ENCODE measurements around the gene MARCKS. TPM values are rescaled to one million over a fixed set of nuclear protein-coding genes. Genes with fewer than 3 reads are reported as not detected.

The MARCKS gene
- polyA plus RNA-seq, 2 of the 4 experiments (the other 2 are of a cell fraction): 21.2 to 39.4 TPM

GRCh38 chr6:113858480-113859348 lies 1.6 kb downstream of the MARCKS start (continued):
- TF ChIP-seq BHLHE40 (IDR thresholded peaks at IDR 0.05; ENCODE audit: low read depth, low read length) (no peak), CHD4 (IDR thresholded peaks at IDR 0.05; ENCODE audit: borderline replicate concordance) (no peak), JUN (IDR thresholded peaks at IDR 0.05) (peak in 1 of 2 experiments; percentile 66; a peak in 2 of 5 replicates), SREBF2 (IDR thresholded peaks at IDR 0.05) (no peak), SMC3 (IDR thresholded peaks at IDR 0.05) (peak; percentile 92)

DNA sequence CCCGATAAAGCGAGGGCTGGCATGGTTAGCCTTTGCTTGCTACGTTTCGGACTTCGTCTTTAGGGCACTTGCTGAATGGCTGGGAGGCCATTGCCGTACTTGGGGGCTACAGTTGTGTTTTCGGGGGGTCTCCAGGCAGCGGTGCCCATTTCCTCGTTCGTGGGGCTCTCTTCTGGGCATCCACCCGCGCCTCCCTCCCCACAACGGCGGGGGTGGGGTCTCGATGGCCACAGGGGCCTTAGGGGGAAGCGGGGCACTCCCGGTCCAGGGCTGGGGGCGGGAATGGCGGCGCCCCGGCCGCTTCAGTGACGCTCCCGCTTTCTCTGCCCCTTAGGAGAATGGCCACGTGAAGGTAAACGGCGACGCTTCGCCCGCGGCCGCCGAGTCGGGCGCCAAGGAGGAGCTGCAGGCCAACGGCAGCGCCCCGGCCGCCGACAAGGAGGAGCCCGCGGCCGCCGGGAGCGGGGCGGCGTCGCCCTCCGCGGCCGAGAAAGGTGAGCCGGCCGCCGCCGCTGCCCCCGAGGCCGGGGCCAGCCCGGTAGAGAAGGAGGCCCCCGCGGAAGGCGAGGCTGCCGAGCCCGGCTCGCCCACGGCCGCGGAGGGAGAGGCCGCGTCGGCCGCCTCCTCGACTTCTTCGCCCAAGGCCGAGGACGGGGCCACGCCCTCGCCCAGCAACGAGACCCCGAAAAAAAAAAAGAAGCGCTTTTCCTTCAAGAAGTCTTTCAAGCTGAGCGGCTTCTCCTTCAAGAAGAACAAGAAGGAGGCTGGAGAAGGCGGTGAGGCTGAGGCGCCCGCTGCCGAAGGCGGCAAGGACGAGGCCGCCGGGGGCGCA lies 2.4 kb downstream of the MARCKS start:
- Histone ChIP-seq H3K9me3 (no peaks in the 10 kb centered on the region), H3K27ac (peak overlapping the region; percentile 95 to 99), H3K4me1 (peaks cover 12% of the 10 kb centered on the region; the same call in 2 of the 3 replicates), H3K4me2 (peak overlapping the region; percentile 90), H3K4me3 (peak overlapping the region; percentile 98)
- TF ChIP-seq MAX (IDR thresholded peaks at IDR 0.05): peak; percentile 70
- no peak for TF ChIP-seq PBX3 (IDR thresholded peaks at IDR 0.05)
- TF ChIP-seq GATA3 (IDR thresholded peaks at IDR 0.05; ENCODE audit: borderline replicate concordance): no peak
- peak; percentile 80 for TF ChIP-seq E2F6 (IDR thresholded peaks at IDR 0.05; ENCODE audit: borderline replicate concordance, low read depth)
- TF ChIP-seq KDM5A (IDR thresholded peaks at IDR 0.05): peak; percentile 42; the same call in 1 of the 2 replicates
- CTCF ChIA-PET: interaction anchor here (0.6 to 2.6 kb wide), 54 partner anchors 10 to 1274 kb away, joined by 3 to 16 read pairs (median 4); no protein-coding TSS in a partner anchor
- ATAC-seq: peak; percentile 1 to 6; a peak in 4 of 6 replicates
- POLR2A ChIA-PET: interaction anchor here (0.8 to 3.0 kb wide), 11 partner anchors 41 to 739 kb away, joined by 3 to 14 read pairs (median 5); no protein-coding TSS in a partner anchor
- WGBS (ENCODE audit: missing lambda C conversion rate): 50% methylated on average over 14 of the region's 90 CpGs
- no peak for FAIRE-seq
- peak in 1 of 2 experiments; percentile 33 for DNase-seq (ENCODE audit: low read depth in 1 of 2, low spot score in 1 of 2)

DNA sequence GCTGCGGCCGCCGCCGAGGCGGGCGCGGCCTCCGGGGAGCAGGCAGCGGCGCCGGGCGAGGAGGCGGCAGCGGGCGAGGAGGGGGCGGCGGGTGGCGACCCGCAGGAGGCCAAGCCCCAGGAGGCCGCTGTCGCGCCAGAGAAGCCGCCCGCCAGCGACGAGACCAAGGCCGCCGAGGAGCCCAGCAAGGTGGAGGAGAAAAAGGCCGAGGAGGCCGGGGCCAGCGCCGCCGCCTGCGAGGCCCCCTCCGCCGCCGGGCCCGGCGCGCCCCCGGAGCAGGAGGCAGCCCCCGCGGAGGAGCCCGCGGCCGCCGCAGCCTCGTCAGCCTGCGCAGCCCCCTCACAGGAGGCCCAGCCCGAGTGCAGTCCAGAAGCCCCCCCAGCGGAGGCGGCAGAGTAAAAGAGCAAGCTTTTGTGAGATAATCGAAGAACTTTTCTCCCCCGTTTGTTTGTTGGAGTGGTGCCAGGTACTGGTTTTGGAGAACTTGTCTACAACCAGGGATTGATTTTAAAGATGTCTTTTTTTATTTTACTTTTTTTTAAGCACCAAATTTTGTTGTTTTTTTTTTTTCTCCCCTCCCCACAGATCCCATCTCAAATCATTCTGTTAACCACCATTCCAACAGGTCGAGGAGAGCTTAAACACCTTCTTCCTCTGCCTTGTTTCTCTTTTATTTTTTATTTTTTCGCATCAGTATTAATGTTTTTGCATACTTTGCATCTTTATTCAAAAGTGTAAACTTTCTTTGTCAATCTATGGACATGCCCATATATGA lies 3.2 kb downstream of the MARCKS start:
- TF ChIP-seq POLR2AphosphoS2 (conservative IDR thresholded peaks at IDR 0.05; ENCODE audit: low read length) (no peak), SREBF2 (IDR thresholded peaks at IDR 0.05) (no peak), RCOR1 (IDR thresholded peaks at IDR 0.05; ENCODE audit: low read depth, low read length) (no peak), CEBPB (IDR thresholded peaks at IDR 0.05) (no peak), HOXA7 (CRISPR knock-in tag; IDR thresholded peaks at IDR 0.05) (no peak), FOSB (CRISPR knock-in tag; IDR thresholded peaks at IDR 0.05) (no peak), MYC (IDR thresholded peaks at IDR 0.05; ENCODE audit: borderline replicate concordance, low read length) (no peak), HOXB5 (CRISPR knock-in tag; IDR thresholded peaks at IDR 0.05) (no peak), ESRRA (IDR thresholded peaks at IDR 0.05; ENCODE audit: borderline replicate concordance, low read length) (no peak), NFE2L2 (conservative IDR thresholded peaks at IDR 0.05; ENCODE audit: low read length) (no peak), HES2 (IDR thresholded peaks at IDR 0.05) (no peak), FOXS1 (CRISPR knock-in tag; IDR thresholded peaks at IDR 0.05) (no peak), TFCP2L1 (CRISPR knock-in tag; IDR thresholded peaks at IDR 0.05) (no peak), EHMT2 (IDR thresholded peaks at IDR 0.05; ENCODE audit: low read depth) (no peak), RAD21 (conservative IDR thresholded peaks at IDR 0.05 in 1 of 2, IDR thresholded peaks at IDR 0.05 in 1 of 2) (no peak), MAZ (IDR thresholded peaks at IDR 0.05; ENCODE audit: borderline replicate concordance, low read depth, low read length) (no peak)
- Histone ChIP-seq H3K4me2 (peak overlapping the region; percentile 90), H3K27ac (peak overlapping the region; percentile 95 to 99), H3K4me3 (peak overlapping the region; percentile 98), H3K9me3 (no peaks in the 10 kb centered on the region), H3K4me1 (peaks cover 12% of the 10 kb centered on the region; the same call in 2 of the 3 replicates)
- POLR2A ChIA-PET: interaction anchor here (1.8 to 3.0 kb wide), 2 partner anchors 427 to 740 kb away, joined by 5 to 14 read pairs; no protein-coding TSS in a partner anchor
- FAIRE-seq: no peak
- 67% methylated on average over 21 of the region's 56 CpGs for WGBS (ENCODE audit: missing lambda C conversion rate)
- ATAC-seq: no peak
- CTCF ChIA-PET: interaction anchor here (0.6 to 2.6 kb wide), 7 partner anchors 152 to 1275 kb away, joined by 3 to 10 read pairs (median 3); no protein-coding TSS in a partner anchor
- peak in 1 of 2 experiments; percentile 4 for DNase-seq (ENCODE audit: low read depth in 1 of 2, low spot score in 1 of 2)

All from A549 (cell line).